ACHN (cell line): ENCODE data around the gene IGSF9.

Experiments
- DNase-seq: peaks from one replicate; pipeline ENCODE4 v3.0.0-alpha.2; 2015
- in situ Hi-C: cut with HindIII; loops from 2 replicates; pipeline ENCODE4 v1.10.0; 2017; ENCODE audit warnings: low sequenced_read_pairs, low pct_ligation_motif_present, low pct_unique_long_range_greater_than_20kb

IGSF9 gene

GRCh38 chr1:159952932-159953331 lies 7.5 kb upstream of the IGSF9 start:
- DNase-seq, result no peak
- in situ Hi-C loops, result no loop called here

GRCh38 chr1:159951551-159951950 lies 6.1 kb upstream of the IGSF9 start:
- in situ Hi-C loops, result no loop called here
- DNase-seq, result no peak

DNA sequence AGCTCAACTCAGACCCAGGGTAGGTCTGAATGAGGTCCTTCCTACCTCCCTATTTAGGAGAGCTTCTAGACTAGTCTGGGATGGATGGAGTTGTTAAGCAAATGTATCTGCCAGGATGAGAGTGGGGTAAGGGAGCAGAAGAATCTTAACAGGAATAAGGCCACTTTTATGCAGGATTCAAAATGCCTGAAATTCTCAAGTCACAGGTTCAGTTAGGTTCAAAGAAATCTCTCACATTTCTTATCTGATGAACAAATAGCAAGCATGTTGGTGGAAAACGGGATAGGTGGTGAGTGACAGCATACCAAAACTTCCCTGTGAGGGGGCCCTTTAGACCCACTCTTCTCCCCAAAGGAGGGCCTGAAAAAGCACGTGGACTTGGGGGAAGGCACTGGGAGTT lies 5.6 kb upstream of the IGSF9 start:
- in situ Hi-C loops, result no loop called here
- DNase-seq, result no peak

DNA sequence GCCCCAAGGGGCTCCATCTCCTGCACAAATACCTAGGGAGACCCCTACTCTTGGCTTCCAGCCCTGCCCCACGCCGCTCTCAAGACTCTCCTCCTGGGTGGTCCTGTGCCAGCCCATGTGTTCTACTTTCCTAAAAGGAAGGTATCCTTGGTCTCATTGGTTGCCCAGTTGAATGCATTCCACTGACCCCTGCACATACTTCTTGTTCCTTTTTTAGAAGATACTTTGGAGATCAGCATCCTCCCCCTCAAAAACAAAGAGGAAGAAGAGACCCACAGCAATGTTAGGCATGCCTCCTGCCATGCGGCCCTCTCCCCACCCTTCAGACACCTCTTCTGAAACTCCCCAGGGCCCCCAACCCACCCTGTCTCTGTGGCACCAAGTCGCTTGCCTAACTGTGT lies 4.6 kb upstream of the IGSF9 start:
- no peak for DNase-seq
- in situ Hi-C loops, result no loop called here

- in situ Hi-C loops, result no loop called here
- DNase-seq, result no peak
These were observed 3.7 kb upstream of the IGSF9 start for GRCh38 chr1:159949123-159949522.

DNA sequence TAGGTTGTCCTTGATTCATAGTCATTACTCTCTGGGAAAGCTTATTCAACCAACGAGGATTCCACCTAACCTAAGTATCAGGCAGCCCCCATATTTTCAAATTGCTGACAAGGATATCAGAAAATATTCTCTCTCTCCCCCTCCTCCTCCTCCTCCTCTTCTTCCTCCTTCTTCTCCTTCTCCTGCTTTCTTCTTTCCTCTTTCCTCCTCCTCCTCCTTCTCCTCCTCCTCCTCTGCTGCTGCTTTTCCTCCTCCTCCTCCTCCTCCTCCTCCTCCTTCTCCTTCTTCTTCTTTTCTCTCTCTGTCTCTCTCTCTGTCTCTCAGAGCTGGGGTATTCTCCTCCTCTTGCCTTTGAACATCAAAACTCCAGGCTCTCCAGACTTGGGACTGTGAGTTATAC lies 2.5 kb upstream of the IGSF9 start:
- in situ Hi-C loops, result no loop called here
- no peak for DNase-seq

DNA sequence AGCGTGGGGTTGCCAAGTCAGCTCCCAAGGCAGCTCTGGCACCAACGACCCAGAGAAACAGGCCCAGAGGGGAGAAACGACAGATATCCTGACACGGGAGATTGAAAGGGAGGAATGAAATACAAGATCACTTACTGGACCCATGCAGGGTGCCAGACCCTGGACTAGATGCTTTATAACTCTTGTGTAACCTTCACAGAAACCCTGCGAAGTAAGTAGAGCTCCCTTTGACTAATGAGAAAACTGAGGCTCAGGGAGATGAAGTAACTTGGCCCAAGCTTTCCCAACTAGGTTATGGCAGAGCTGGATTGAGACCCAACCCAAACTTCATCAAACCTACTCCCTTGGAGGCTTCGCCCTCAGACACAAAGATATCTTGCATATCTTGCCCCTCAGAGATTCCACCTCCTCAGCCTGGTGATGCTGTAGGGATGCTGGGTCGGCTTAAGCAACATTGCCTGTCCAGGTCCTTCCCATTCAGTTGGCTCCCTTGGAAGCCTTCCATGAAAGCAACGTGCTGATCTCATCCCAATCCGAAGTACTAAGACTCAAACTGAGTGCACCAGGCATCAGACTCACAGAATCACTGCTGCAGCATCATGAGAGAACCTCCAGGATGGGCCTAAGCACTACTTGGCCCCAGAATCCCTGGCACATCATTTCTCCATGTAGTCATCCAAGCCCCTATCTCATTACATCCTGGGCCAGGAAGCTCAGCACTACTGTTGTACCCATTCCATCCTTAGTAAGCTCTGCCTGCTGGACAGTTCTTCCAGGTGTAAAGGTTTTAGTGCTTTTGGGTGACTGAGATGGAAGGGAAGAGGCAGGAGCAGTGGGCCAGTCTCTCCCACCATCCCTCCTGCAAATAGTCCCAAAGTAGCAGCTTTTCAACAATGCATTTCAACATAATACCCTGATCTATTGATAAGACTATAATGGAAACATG lies 1.1 kb upstream of the IGSF9 start:
- in situ Hi-C loops, result no loop called here
- no peak for DNase-seq

DNA sequence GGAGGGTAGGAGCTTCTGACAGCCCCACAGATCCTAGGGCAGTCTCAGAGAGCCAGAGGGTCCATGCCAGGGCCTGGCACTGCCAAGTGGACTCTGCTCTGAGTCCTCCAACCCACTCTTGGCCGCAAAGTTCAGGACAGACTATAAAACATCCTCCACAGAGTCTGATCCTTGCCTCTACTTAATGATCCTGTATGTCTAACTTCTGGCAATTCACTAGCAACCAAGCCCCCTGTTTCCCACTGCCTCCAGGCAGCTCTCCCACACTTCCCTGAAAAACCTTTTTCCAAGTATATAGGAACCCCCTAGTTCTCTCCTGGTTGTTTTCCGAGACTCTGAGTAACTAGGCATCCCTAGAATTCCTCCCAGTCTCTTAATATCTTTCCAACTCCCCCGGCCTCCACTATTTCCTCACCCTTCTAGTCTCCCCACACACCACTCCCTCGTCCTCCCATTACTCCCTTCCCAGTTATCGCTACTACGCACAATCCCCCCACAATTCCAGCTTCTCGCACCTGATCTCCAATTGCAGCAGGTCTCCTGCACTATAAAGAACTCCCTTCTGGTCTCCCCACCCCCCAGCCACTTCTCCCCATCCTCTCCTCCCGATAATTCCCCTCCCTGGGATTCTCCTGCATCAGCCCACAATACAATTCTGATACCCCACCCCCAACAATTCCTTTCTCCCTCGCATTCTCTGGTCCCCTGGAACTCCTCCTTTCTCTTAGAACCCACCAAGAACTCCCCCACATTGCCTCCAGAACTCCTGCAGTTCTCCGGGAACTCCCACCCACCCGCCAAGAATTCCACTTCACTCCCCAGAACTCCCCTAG lies 574 bp downstream of the IGSF9 start:
- in situ Hi-C loops, result no loop called here
- no peak for DNase-seq

- in situ Hi-C loops, result no loop called here
These were observed 1.3 kb downstream of the IGSF9 start for GRCh38 chr1:159943908-159944622.

GRCh38 chr1:159943278-159943640 lies 2.2 kb downstream of the IGSF9 start:
- in situ Hi-C loops, result no loop called here
- no peak for DNase-seq

More at GRCh38 chr1:159943908-159944622, 1.3 kb downstream of the IGSF9 start:
- no peak for DNase-seq

- in situ Hi-C loops, result no loop called here
- no peak for DNase-seq
These were observed 2.7 kb downstream of the IGSF9 start for GRCh38 chr1:159942632-159943277.

DNA sequence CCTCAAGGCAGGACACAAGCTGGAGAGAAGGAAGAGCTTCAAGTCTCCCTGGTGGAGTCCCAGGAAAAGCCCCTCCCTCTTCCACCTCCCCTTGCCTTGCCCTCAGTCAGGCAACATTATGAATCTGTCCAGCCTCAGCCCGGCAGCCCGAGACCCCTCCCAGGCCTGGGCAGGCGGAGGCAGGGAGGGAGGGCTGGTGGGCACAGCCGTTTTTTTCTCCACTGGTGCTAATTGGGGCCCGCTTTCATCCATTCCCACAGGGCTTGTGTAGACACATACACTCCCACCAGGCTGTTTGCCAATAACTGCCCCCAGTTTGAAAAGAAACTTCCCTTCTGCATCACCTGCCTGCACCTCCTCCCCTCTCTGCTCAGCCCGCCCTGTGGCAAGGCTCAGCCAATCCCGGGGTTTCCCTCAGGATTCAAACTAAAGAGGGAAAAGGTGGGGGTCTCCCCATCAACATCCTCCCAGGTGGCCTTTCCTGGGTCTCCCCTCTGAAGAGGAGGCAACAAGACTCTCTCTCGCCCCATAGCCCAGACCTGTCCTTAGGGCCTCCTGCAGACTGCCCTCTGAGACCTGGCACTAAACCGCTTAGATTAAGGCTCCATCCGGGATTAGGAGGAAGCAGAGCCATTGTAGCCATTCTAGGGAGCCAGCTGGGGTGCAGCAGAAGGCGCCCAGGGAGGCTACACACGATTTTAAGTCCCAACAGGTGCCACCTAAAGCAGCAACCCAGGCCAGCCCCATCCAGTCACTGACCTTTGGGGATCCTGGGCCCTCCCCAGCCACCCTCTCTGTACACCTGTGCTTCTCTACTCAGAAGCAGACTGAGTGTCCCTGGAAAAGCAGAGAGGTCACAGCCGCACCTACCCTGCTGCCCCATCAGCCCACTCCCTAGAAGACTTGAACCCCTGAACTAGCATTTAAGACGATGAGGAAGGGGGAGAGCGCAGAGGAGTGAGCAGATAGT lies 3.5 kb downstream of the IGSF9 start:
- DNase-seq, result no peak
- in situ Hi-C loops, result no loop called here

DNA sequence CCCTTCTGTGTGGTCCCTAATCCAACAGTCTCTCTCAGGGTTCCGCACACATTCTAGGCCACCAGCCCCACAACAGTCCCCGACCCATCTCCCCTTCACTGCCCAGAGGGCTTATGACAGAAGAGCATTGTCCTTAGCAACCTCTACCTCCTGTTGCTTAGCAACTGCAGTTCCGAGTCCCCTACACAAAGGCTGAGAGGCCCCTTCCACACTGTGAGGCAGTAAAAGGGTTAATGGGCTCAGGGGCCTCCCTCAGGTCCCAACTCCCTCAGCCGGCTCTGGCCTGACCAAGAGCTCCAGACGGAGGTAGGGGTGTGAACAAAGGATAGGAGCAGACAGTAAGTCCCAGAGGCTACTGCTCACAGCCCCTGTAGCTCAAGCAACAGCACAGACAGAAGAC lies 4.3 kb downstream of the IGSF9 start:
- no peak for DNase-seq
- in situ Hi-C loops, result no loop called here

DNA sequence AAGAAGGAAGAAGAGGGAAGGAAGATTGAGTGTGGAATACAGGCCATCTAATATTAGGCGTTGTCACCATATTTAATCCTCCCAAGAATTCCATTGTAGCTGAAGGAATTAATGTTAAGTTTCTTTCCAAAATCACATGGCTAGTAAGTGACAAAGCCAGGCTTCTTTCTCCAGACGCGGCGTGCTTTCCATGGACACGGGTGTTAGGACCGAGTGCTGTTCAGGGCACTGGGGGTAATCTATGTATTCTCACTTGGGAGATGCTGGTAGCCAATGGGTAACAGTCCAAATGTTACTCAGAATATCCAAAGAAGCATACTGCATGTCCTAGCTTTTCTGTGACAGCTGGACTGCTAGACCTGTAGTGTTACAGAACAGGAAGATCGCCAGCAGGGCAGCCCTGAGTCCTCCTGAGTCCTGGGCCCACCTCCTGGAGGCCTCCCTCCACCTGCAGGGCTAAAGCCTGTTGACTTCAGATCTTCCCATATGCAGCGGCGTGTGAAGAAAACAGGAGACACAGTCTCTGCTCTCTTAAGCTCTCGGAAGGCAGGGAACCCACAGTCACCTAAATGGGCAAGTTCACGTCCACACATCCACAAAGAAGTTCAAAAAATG lies 5.3 kb downstream of the IGSF9 start:
- in situ Hi-C loops, result no loop called here
- no peak for DNase-seq

GRCh38 chr1:159939678-159940002 lies 5.8 kb downstream of the IGSF9 start:
- DNase-seq, result no peak
- in situ Hi-C loops, result loop anchor here (10.0 kb wide), 1 partner anchor 65 kb away; no protein-coding TSS in a partner anchor

DNA sequence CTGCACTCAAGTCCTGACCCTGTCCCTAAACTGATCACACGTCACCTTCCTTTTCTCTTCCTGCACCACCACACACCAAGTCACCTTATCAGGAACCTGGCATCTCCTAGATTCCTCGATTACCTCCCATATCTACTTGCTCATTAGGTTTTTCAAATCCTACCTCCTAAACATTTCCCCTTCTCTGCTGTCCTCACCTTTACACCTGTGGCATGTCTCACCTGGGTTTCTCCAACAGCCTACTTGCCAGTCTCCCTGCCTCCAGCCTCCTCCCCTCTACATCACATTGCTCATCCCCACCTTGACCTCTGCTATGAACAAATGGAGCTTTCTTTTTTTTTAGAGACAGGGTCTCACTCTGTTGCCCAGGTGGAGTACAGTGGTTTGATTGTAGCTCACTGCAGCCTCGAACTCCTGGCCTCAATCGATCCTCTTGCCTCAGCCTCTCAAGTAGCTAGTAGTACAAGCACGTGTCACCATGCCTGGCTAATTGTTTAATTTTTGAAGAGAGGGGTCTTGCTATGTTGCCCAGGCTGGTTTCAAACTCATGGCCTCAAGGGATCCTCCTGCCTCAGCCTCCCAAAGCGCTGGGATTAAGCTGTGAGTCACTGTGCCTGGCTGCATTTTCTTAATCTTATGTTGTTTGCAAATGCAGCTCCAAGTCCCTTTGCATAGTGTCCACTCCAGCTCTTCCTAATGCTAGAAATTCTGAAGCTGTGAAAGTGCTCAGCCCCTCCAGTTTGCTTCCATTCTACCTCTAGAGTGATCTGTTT lies 6.3 kb downstream of the IGSF9 start:
- DNase-seq, result no peak
- in situ Hi-C loops, result loop anchor here (10.0 kb wide), 1 partner anchor 66 kb away; no protein-coding TSS in a partner anchor
